H1 (cell line): ENCODE measurements around the gene PEX6.

ENCODE experiments used
- CHD1 ChIP-seq: IDR thresholded peaks from 2 replicates; pipeline ENCODE4 v1.6.1; 2012; ENCODE audit warnings: low read depth, low read length, improper control_type of control experiment
- EZH2 ChIP-seq: fragments of 200-600 bp; sonication (generic); IDR thresholded peaks from 2 replicates; pipeline ENCODE4 v1.7.1; 2012; ENCODE audit warnings: low read depth, mild to moderate bottlenecking, moderate library complexity, low read length, inconsistent platforms; ENCODE audit not compliant: severe bottlenecking
- GABPA ChIP-seq: IDR thresholded peaks from 2 replicates; pipeline ENCODE4 v1.6.1; 2011; ENCODE audit warnings: mild to moderate bottlenecking, low read length, moderate library complexity, borderline replicate concordance; ENCODE audit not compliant: insufficient read depth
- POLR2A ChIP-seq, 2 experiments: IDR thresholded peaks; 1 replicate in 1 of 2; 2 replicates in 1 of 2; pipeline ENCODE4 v1.6.1; 2011; ENCODE audit warnings: low read depth in 2 of 2, low read length in 2 of 2, mild to moderate bottlenecking in 2 of 2; ENCODE audit errors: control extremely low read depth in 1 of 2
- POLR2AphosphoS5 ChIP-seq: IDR thresholded peaks from 2 replicates; pipeline ENCODE4 v1.6.1; 2011; ENCODE audit warnings: low read depth, low read length
- RFX5 ChIP-seq: IDR thresholded peaks from 2 replicates; pipeline ENCODE4 v1.6.1; 2011; ENCODE audit warnings: low read depth, low read length, improper control_type of control experiment, borderline replicate concordance
- TCF12 ChIP-seq: IDR thresholded peaks from 2 replicates; pipeline ENCODE4 v1.6.1; 2011; ENCODE audit warnings: low read depth, mild to moderate bottlenecking, low read length
- TF ChIP-seq, protein P1 (sequence below), 3 experiments: IDR thresholded peaks; 1 replicate in 2 of 3; 2 replicates in 1 of 3; pipeline versions ENCODE4 v1.5.1 to v1.6.1; 2011; ENCODE audit warnings: low read length in 3 of 3, mild to moderate bottlenecking in 3 of 3, inconsistent platforms in 2 of 3, low read depth in 1 of 3, moderate library complexity in 1 of 3; ENCODE audit not compliant: insufficient read depth in 1 of 3; ENCODE audit errors: control extremely low read depth in 1 of 3
- TF ChIP-seq, protein P2 (sequence below): IDR thresholded peaks from 2 replicates; pipeline ENCODE4 v1.6.1; 2011; ENCODE audit warnings: low read length, improper control_type of control experiment
- TF ChIP-seq, protein P3 (sequence below): IDR thresholded peaks from 2 replicates; pipeline ENCODE4 v1.6.1; 2012; ENCODE audit warnings: inconsistent platforms

DNA sequence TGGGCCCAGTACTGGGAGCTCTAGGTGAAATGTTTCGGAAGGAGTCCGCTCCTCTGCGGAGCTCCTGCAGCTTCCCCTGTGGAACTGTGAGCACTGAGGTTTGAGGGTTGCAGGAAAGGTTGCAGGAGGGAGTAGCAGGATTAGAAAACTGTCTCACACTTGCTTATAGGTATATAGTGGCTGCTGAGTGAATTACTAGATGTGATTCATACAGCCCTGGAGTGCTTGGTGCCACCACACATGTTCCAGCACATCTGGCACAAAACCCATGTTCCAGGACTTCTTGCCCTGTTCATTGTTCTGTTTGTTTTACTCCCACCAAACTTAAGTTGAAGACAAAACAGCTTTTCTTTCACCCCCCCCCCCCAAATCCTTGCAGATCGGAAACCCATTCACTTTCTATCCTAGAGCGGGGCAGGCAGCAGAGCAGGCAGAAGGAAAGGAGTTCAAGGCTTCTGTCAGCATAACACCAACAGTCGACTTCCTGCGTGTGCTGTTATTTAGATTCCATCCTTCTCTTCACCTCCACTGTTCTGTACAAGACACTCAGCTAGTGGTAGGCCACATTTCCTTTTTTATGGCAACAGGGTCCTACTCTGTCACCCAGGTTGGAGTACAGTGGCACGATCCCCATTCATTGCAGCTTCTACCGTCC lies 669 bp upstream of the PEX6 start:
- TF ChIP-seq, protein P1, sequence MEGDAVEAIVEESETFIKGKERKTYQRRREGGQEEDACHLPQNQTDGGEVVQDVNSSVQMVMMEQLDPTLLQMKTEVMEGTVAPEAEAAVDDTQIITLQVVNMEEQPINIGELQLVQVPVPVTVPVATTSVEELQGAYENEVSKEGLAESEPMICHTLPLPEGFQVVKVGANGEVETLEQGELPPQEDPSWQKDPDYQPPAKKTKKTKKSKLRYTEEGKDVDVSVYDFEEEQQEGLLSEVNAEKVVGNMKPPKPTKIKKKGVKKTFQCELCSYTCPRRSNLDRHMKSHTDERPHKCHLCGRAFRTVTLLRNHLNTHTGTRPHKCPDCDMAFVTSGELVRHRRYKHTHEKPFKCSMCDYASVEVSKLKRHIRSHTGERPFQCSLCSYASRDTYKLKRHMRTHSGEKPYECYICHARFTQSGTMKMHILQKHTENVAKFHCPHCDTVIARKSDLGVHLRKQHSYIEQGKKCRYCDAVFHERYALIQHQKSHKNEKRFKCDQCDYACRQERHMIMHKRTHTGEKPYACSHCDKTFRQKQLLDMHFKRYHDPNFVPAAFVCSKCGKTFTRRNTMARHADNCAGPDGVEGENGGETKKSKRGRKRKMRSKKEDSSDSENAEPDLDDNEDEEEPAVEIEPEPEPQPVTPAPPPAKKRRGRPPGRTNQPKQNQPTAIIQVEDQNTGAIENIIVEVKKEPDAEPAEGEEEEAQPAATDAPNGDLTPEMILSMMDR (IDR thresholded peaks at IDR 0.05; ENCODE audit: control extremely low read depth in 1 of 3, insufficient read depth in 1 of 3, low read depth in 1 of 3, low read length in 3 of 3): no peak
- TF ChIP-seq, protein P2, sequence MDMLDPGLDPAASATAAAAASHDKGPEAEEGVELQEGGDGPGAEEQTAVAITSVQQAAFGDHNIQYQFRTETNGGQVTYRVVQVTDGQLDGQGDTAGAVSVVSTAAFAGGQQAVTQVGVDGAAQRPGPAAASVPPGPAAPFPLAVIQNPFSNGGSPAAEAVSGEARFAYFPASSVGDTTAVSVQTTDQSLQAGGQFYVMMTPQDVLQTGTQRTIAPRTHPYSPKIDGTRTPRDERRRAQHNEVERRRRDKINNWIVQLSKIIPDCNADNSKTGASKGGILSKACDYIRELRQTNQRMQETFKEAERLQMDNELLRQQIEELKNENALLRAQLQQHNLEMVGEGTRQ: no peak
- TF ChIP-seq RFX5 (no peak), GABPA (no peak), CHD1 (no peak), TCF12 (no peak), EZH2 (no peak), POLR2AphosphoS5 (no peak), POLR2A (IDR thresholded peaks at IDR 0.05; ENCODE audit: control extremely low read depth in 1 of 2, low read depth in 2 of 2, low read length in 2 of 2) (no peak)
- TF ChIP-seq, protein P3, sequence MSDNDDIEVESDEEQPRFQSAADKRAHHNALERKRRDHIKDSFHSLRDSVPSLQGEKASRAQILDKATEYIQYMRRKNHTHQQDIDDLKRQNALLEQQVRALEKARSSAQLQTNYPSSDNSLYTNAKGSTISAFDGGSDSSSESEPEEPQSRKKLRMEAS: no peak
